GM06990 (cell line): ENCODE data around the gene CEP164.

Source experiments
- DNase-seq: peaks from one replicate; pipeline ENCODE4 v3.0.0-alpha.2; 2011; ENCODE audit not compliant: insufficient read length; ENCODE audit errors: extremely low read depth
- H3K27me3 ChIP-seq: replicated peaks from 2 replicates; pipeline ENCODE4 v1.6.0; 2011; ENCODE audit warnings: low read length; ENCODE audit not compliant: control insufficient read depth, insufficient read depth
- H3K36me3 ChIP-seq: 2 replicates; pipeline ENCODE4 v1.5.1; 2011; ENCODE audit warnings: low read length; ENCODE audit not compliant: control insufficient read depth, insufficient read depth
- H3K4me3 ChIP-seq: replicated peaks from 2 replicates; pipeline ENCODE4 v1.5.1; 2011; ENCODE audit warnings: low read depth, mild to moderate bottlenecking, control low read depth, low read length
- CTCF ChIP-seq: IDR thresholded peaks from 2 replicates; pipeline ENCODE4 v1.5.1; 2011; ENCODE audit warnings: low read length, control low read depth, mild to moderate bottlenecking, inconsistent platforms; ENCODE audit not compliant: insufficient read depth, poor library complexity, severe bottlenecking

The CEP164 gene

GRCh38 chr11:117428856-117429229, 101.2 kb downstream of the CEP164 start:
- Histone ChIP-seq H3K36me3 (no peaks in the 10 kb centered on the region), H3K27me3 (no peaks in the 10 kb centered on the region), H3K4me3 (no peak overlapping the region)
- peak; percentile 23 for TF ChIP-seq CTCF
- DNase-seq = no peak

- DNase-seq = no peak
- no peaks in the 10 kb centered on the region for H3K36me3 ChIP-seq
- TF ChIP-seq CTCF = no peak
- no peaks in the 10 kb centered on the region for H3K27me3 ChIP-seq
- H3K4me3 ChIP-seq = no peak overlapping the region
Measured at GRCh38 chr11:117430293-117430955, 102.8 kb downstream of the CEP164 start.

DNA sequence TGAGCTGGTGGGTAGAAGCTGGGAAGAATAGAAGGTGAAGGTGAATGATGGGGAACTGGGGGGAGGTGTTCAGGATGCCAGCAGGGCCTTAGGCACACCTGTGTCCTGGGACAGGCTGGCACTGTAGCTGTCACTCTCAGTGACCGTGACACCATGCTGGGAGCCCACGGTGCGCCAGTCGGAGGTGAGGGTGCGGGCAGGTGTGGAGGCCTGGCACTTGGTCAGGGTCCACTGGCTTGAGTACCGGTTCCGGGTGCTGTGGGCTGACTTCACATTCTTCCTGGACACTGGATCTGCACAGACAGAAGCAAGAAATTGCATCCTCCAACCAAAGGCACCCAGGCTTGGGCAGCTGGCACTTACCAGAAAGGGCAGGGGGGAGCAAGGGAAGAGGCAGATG, 103.8 kb downstream of the CEP164 start:
- H3K36me3 ChIP-seq = no peaks in the 10 kb centered on the region
- H3K27me3 ChIP-seq = no peaks in the 10 kb centered on the region
- no peak for TF ChIP-seq CTCF

DNA sequence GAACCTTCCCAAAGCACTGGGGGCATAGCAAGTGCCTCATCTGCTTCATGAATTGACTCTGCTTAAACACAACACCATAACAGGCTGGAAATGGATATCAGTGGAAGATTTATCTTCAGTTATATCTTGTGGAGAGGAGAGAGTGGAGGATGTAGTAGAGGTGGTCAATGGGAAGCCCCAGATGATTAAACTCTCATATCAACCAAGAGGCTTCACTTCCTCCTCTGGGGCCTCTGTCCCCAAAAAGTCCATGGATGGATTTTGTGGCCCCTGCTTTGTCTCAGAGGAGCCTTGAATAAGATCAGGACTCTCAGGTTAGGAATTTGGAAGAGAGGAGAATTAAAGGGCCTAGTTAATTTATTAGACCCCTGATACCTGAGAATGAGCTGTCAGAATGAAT, 106.1 kb downstream of the CEP164 start:
- H3K36me3 ChIP-seq = no peaks in the 10 kb centered on the region
- no peaks in the 10 kb centered on the region for H3K27me3 ChIP-seq
- no peak for DNase-seq
- no peak overlapping the region for H3K4me3 ChIP-seq
- no peak for TF ChIP-seq CTCF

More for the DNA sequence above, 103.8 kb downstream of the CEP164 start:
- H3K4me3 ChIP-seq = no peak overlapping the region
- DNase-seq = no peak

DNA sequence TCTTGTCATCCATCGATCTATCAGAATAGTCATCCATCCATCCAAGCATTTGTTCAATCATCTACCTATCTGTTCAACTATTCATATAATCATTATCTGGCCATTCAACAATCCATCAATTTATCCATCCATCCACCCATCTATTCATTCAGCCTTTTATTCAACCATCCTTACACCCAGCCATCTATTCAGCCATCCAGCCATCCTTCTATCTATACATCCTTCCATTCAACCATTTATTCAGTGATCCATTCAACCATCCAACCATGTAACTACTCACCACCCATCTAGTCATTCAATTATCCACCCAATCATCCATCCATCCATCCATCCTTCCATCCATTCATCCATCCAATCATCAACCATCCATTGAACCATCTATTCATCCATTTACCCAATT, 106.8 kb downstream of the CEP164 start:
- Histone ChIP-seq H3K36me3 (no peaks in the 10 kb centered on the region), H3K4me3 (no peak overlapping the region), H3K27me3 (no peaks in the 10 kb centered on the region)
- no peak for TF ChIP-seq CTCF
- no peak for DNase-seq

DNA sequence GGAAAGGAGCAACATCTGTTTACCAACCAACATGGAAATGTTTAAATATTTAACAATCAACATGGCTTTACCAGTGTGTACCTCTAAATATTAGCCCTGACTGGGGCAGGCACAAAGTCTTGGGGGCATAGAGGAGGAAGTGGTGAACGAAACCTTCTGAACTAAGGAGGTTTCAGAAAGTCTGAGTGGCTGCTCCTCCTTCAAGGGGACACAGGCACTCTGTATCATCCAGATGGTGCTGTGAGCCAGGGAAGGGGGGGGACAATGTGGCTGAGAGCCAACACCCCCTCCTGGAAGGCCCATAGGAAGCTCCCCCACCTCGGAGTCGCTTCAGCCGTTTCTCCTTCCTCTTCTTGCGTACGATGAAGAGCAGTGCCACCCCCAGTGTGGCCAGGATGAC, 107.7 kb downstream of the CEP164 start:
- Histone ChIP-seq H3K27me3 (no peaks in the 10 kb centered on the region), H3K4me3 (no peak overlapping the region), H3K36me3 (no peaks in the 10 kb centered on the region)
- DNase-seq = no peak
- TF ChIP-seq CTCF = no peak
